Activated CD8-positive, alpha-beta memory T cell treated with anti-CD3 and anti-CD28 coated beads for 4 hours (primary cell): Measurements from ENCODE around the gene CCL24.
"Not testable (repeated sequence)": the region's sequence is repeated elsewhere in the genome, so short reads cannot be mapped to it uniquely, and the experiment has no call there.

Experiments used
- DNase-seq, 2 donors: peaks; one replicate each; pipeline ENCODE4 v3.0.0-alpha.2; 2020; ENCODE audit warnings: low read depth in 2 of 2

CCL24 gene

DNA sequence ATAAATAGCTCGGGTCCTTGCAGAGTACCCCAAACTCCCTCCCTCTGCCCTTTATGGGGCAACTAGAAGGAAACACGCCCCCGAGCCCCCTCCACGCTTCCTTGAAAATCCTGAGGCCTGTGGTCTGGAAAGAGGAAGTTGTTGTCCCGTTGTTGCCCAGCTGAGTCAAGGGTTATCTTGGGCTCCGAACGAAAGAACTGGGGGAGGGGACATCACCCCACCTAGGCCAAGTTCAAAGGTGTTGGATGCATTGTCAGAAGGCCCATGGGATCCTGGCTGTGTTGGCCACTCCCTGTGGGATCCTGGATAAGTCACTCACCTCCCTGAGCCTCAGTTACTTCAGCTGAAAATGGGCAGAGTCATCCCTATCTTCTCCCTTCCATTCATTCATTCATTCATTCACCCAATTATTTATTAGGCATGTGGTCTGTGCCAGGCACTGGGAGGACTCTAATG lies at the start of gene CCL24:
CCL24 (minus strand) TSS at position 26 of the 456 bp plus-strand sequence. CDS start 91 bp downstream, outside the sequence.
- DNase-seq: no peak

DNA sequence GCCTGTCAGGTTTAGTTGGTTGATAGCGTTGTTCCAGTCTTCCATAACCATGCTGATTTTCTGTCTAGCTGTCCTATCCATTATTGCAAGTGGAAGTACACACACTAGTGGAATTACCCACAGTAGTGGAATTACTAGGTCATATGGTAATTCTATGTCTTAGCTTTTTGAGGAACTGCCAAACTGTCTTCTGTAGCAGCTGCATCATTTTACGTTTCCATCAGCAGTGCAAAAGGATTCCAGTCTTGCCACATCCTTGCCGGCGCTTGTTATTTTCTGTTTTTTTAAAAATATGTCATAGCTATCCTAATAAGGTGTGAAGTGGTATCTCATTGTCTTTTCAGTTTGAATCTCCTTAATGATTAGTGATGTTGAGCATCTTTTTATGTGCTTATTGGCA lies 48.0 kb upstream of the CCL24 start:
- no peak for DNase-seq

GRCh38 chr7:75858410-75858809 lies 44.8 kb upstream of the CCL24 start:
- no peak for DNase-seq

DNA sequence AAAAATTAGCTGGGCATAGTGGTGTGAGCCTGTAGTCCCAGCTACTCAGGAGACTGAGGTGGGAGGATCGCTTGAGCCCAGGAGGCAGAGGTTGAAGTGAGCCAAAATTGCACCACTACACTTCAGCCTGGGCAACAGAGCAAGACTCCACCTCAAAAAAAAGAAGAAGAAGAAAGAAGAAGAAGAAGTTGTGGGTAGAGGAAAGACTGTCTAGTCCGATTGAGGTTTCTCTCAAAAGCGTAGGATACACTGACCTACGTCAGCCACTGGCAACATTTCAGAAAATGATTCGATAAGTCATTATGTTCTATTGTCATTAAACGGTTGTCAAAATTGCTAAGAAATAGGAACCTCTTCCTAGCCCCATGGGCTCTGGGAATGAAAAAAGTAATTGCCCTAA lies 42.9 kb upstream of the CCL24 start:
- no peak for DNase-seq

GRCh38 chr7:75854813-75855345 lies 41.3 kb upstream of the CCL24 start:
- DNase-seq: not testable (repeated sequence)

- no peak for DNase-seq
Measured at GRCh38 chr7:75854233-75854632, 40.6 kb upstream of the CCL24 start.

DNA sequence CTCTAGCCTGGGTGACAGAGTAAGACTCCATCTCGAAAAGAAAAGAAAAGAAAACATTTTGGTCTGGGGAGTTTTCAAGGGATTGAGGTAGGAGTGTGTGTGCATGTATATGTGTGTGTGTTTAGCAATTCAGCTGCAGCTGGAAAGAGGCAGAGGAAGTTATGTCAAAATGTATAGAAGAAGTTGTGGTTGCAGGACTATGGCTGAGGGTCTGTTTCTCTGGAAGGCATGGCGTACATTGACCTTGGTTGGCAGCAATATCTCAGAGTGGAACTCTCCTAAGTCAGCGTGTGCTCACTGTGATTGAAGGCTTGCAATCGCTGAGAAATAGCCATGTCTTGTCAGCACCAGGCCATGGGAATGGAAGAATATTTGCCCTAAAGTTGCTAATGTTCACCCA lies 36.6 kb upstream of the CCL24 start:
- DNase-seq: no peak

- DNase-seq: no peak
Measured at GRCh38 chr7:75849573-75849972, 36.0 kb upstream of the CCL24 start.

- DNase-seq: no peak
Measured at GRCh38 chr7:75847707-75848106, 34.1 kb upstream of the CCL24 start.

DNA sequence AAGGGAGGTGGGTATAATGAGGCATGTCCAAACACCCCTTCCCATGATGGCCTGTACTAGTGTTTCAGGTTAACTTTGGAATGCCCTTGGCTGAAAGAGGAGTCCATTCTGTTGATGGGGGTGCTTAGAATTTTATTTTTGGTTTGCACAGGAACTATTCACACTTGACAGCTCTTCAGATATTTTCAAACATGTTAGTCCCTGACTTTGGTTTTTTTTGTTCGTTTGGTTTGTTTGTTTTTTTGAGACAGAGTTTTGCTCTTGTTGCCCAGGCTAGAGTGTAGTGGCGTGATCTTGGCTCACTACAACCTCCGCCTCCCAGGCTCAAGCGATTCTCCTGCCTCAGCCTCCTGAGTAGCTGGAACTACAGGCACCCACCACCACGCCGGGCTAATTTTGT lies 31.5 kb upstream of the CCL24 start:
- not testable (repeated sequence) for DNase-seq

DNA sequence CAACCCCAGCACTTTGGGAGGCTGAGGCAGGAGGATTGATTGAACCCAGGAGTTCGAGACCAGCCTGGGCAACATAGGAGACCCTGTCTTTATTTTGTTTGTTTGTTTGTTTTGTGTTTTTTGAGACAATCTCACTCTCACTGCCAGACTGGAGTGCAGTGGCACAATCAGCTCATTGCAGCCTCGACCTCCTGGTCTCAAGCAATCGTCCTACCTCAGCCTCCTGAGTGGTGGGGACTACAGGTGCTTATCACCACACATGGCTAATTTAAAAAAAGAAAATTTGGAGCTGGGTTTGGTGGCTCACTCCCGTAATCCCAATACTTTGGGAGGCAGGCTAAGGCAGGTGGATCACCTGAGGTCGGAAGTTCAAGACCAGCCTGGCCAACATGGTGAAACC lies 30.6 kb upstream of the CCL24 start:
- DNase-seq: no peak

GRCh38 chr7:75843613-75844116 lies 30.1 kb upstream of the CCL24 start:
- DNase-seq: no peak

DNA sequence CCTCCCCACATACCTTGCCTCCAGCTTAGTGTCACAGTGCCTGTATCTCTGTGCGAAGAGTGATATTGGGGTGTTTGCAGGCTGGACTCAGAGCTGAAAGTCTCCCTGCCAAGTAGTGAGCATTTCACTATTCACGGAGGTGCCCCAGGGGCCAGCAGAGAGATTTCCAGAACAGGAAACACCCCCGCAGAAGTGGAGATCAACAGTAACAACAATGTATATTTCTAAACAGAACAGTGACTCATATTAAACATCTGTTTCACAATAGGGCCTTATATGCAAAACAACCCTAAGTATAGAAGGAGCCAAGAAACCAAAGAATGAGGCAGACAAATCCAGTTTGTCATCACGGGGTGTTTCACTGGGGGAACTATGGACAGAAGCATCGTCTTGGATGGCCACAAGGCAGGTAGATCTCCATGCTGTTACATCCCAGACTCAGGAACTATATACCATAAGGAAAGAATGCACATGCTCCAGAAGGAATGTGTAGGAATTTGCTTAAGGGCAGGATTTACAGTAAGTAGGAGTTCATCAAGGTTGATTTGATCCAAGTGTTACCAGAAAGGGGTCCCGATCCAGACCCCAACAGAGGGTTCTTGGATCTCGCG lies 29.3 kb upstream of the CCL24 start:
- DNase-seq: no peak

DNA sequence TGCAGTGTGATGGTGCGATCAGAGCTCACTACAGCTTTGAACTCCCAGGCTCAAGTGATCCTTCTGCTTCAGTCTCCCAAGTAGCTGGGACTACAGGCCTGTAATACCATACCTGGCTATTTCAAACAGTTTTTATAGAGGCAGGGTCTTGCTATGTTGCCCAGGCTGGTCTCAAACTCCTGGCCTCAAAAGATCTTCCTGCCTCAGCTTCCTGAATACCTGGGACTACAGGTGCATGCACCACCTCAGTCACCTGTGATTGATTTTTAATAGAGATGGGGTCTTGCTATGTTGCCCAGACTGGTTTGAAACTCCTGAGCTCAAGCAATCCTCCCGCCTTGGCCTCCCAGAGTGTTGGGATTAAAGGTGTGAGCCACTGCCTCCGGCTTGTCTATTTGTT lies 26.4 kb upstream of the CCL24 start:
- DNase-seq: no peak

DNA sequence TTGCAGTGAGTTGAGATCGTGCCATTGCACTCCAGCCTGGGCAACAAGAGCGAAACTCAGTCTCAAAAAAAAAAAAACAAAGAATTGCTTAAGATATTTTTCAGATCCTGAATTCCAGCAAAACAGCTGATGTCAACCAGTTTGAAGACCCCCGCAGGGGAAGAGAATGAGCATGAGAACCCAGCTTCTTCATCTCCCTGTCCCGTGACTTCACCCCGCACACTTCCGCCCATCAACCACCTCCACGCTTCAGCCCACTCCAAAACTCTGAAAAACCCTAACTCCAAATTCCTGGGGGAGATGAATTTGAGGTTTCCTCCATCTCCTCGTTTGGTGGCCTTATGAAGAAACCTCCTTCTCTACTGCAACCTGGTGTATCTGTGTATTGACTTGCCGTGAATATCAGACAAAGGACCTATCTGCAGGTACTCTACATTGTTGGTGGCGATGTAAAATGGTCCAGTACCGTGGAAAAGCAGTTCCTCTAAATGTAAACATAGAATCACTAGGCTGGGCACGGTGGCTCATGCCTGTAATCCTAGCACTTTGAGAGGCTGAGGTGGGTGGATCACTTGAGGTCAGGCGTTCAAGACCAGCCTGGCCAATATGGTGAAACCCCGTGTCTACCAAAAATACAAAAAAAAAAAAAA lies 24.8 kb upstream of the CCL24 start:
- not testable (repeated sequence) for DNase-seq

DNA sequence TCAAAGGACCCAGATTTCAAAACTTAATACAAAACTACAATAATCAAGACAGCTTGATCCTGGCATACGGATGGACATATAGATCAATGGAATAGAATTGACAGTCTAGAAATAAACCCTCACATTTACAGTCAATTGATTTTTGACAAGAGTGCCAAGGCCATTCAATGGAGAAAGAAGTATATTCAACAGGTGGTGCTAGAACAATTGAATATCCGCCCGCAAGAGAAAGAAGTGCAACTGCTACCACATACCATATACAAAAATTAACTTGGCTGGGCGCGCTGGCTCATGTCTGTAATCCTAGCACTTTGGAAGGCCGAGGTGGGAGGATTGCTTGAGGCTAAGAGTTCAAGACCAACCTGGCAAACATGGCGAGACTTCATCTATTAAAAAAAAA lies 23.2 kb upstream of the CCL24 start:
- no peak for DNase-seq

GRCh38 chr7:75835688-75836285 lies 22.2 kb upstream of the CCL24 start:
- no peak for DNase-seq

DNA sequence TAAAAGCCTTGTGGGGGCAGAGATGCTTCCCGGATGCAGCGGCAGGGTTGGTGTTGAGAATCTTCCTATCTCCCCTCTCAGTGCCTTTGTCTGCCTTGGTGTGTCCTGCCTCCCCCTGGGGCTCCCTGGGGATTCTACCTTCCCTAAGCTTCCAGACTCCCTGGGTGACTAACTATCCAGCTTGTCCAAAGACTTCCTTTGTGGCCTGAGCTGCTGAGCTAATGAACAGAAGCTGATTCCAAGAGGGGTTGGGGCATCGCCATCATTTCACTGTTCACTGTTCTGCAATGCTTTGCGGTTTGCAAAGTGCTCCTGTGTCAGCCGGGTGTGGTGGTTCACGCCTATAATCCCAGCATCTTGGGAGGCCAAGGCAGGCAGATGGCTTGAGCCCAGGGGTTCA lies 20.1 kb upstream of the CCL24 start:
- not testable (repeated sequence) for DNase-seq

- no peak for DNase-seq
Measured at GRCh38 chr7:75830978-75831377, 17.4 kb upstream of the CCL24 start.

- not testable (repeated sequence) for DNase-seq
Measured at GRCh38 chr7:75829656-75830055, 16.1 kb upstream of the CCL24 start.

DNA sequence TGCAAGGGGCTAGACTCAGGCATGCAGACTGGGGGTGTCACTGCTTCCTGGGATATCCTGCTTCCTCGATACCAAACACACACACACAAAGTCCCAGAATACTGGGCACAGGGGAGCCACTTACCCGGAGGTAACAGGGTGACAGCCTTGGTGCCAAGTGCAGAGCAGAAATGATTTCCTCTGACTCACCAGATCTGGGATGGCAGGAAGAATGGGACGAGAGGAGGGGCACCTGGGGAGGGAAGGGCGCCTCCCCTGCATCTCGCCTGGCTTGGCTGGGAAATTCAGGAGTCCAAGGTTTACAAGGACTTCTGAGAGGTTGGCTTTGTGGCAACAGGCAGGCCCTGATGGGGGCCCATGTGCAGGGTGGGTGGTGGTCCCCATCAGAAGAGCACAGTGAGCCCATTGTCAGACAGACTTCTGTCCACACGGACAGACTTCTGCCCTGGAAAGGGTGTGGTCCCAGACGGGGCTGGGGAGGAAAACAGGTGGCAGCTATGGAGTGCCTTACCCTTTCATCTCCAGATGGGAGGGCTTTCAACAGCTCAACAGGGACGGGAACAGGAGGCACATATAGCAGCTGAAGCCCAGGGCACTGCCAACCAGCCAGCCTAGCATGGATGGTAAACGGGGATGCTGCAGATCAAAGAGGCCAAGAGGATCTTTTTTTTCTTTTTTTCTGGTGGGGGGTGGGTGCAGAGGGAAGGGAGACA lies 9.7 kb upstream of the CCL24 start:
- DNase-seq: no peak

- no peak for DNase-seq
Measured at GRCh38 chr7:75820688-75821087, 7.1 kb upstream of the CCL24 start.
